ENCODE data around the gene PTPRN2. TPM values are rescaled to one million over a fixed set of nuclear protein-coding genes. Genes with fewer than 3 reads are reported as not detected.

Gene PTPRN2
- total and polyA plus RNA-seq, 2 of the 8 experiments (the other 6 are each of a cell fraction or from before 2014, with no cell fraction given): 2.6 to 4.5 TPM

DNA sequence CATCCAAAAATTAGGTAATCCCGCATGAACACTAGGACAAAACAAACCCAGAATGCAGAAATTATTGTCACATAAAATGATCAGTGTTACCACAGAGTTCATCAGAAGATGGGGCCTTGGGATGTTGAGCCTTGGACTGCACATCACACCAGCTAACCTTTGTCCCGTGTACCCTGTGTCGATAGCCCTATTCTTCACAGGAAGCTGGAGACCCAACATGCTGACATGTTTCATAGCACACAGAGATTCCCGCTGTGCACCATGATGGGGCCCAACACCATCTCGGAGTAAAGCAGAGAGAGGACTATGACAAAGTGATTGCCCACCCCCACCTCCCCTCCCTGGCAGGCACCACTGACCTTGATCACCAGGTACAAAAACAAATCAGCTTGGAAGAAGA lies 4.5 kb downstream of the PTPRN2 start:
- Histone ChIP-seq H3K14ac (ENCODE audit: insufficient read length) (no peak overlapping the region), H3K4me1 (replicated peaks in 1 of 4; ENCODE audit: control insufficient read depth in 3 of 4, insufficient read depth in 4 of 4, low read length in 3 of 4) (peaks cover 0 to 3% (median 0%) of the 10 kb centered on the region in 4 experiments; a peak in 2 of 7 replicates), H4K8ac (ENCODE audit: extremely low read depth, insufficient read depth, low read length) (no peak overlapping the region; the same call in 1 of the 2 replicates), H3K79me2 (ENCODE audit: control insufficient read depth in 1 of 2, insufficient read depth in 2 of 2, low read length in 2 of 2) (no peaks in the 10 kb centered on the region), H3K23ac (ENCODE audit: insufficient read length) (no peak overlapping the region), H2BK120ac (replicated peaks; ENCODE audit: low read depth, low read length) (no peak overlapping the region), H3K9ac (replicated peaks in 1 of 4; ENCODE audit: extremely low read depth in 1 of 4, low read depth in 3 of 4, low read length in 3 of 4) (no peak overlapping the region), H3K27me3 (replicated peaks in 1 of 4; ENCODE audit: control insufficient read depth in 3 of 4, extremely low read depth in 1 of 4, insufficient read depth in 3 of 4, low read length in 3 of 4) (peaks cover 3 to 24% (median 19%) of the 10 kb centered on the region in 4 experiments), H3K9me3 (ENCODE audit: insufficient read depth in 2 of 2, low read depth in 1 of 2, low read length in 1 of 2) (peaks cover 13 to 14% of the 10 kb centered on the region in 2 experiments), H3K4me2 (ENCODE audit: insufficient read depth in 1 of 2, low read depth in 2 of 2, low read length in 2 of 2) (no peak overlapping the region), H2BK15ac (ENCODE audit: low read length) (no peak overlapping the region), H3K27ac (ENCODE audit: low read depth, low read length) (no peak overlapping the region), H3K23me2 (ENCODE audit: low read depth, low read length) (peaks cover 3% of the 10 kb centered on the region; the same call in 1 of the 2 replicates), H4K91ac (replicated peaks; ENCODE audit: insufficient read length, low read length) (no peak overlapping the region), H2BK5ac (ENCODE audit: low read depth, low read length) (no peak overlapping the region), H3K36me3 (ENCODE audit: control insufficient read depth in 2 of 4, insufficient read depth in 4 of 4, low read length in 3 of 4) (no peaks in the 10 kb centered on the region; a peak in 2 of 8 replicates), H3K56ac (replicated peaks; ENCODE audit: insufficient read length, low read depth, low read length) (no peak overlapping the region), H3K4me3 (ENCODE audit: extremely low read depth in 1 of 4, insufficient read depth in 2 of 4, low read depth in 3 of 4, low read length in 4 of 4) (no peak overlapping the region), H4K5ac (ENCODE audit: insufficient read length, low read depth, low read length) (no peak overlapping the region), H4K20me1 (replicated peaks in 1 of 2; ENCODE audit: control insufficient read depth in 1 of 2, insufficient read depth in 2 of 2, low read length in 2 of 2) (peaks cover 0 to 3% of the 10 kb centered on the region in 2 experiments), H2BK20ac (ENCODE audit: low read length) (no peak overlapping the region), H3K4ac (replicated peaks; ENCODE audit: insufficient read length, low read depth, low read length) (no peak overlapping the region), H2AK5ac (ENCODE audit: low read depth, low read length) (no peak overlapping the region), H3K18ac (ENCODE audit: extremely low read depth, low read length) (no peak overlapping the region), H2AFZ (ENCODE audit: low read length) (no peak overlapping the region), H3K79me1 (ENCODE audit: low read depth, low read length) (no peaks in the 10 kb centered on the region), H2BK12ac (ENCODE audit: low read depth, low read length) (no peak overlapping the region)
- 96% methylated on average over 5 of the region's 5 CpGs; no CpG with 5 or more reads in 1 of the 2 experiments for WGBS, 2 experiments (ENCODE audit: extremely low coverage in 1 of 2, insufficient coverage in 1 of 2, insufficient read length in 1 of 2, insufficient replicate concordance in 2 of 2, low coverage in 1 of 2, low lambda C conversion rate in 2 of 2, missing lambda C conversion rate in 1 of 2)
- ChIA-PET CTCF (ENCODE audit: partially characterized antibody) (interaction anchor here (0.7 to 2.0 kb wide), 5 partner anchors 11 to 940 kb away, joined by 3 to 8 read pairs (median 3); no protein-coding TSS in a partner anchor), POLR2A (ENCODE audit: partially characterized antibody) (no interaction called here)
- DNase-seq (ENCODE audit: low read depth in 1 of 2, low spot score in 2 of 2): no peak
- FAIRE-seq: no peak
- TF ChIP-seq SP1 (IDR thresholded peaks at IDR 0.05; ENCODE audit: low read depth, low read length) (no peak), EP300 (IDR thresholded peaks at IDR 0.05; ENCODE audit: borderline replicate concordance in 1 of 2, low read depth in 2 of 2, low read length in 2 of 2) (no peak), SIX5 (IDR thresholded peaks at IDR 0.05; ENCODE audit: low read depth, low read length) (no peak), SAP30 (IDR thresholded peaks at IDR 0.05; ENCODE audit: insufficient read depth, insufficient replicate concordance, low read length) (no peak), TEAD4 (IDR thresholded peaks at IDR 0.05; ENCODE audit: low read depth, low read length) (no peak), YY1 (IDR thresholded peaks at IDR 0.05; ENCODE audit: low read depth, low read length) (no peak), CBX8 (IDR thresholded peaks at IDR 0.05; ENCODE audit: borderline replicate concordance, low read depth, low read length) (no peak), TCF12 (IDR thresholded peaks at IDR 0.05; ENCODE audit: low read depth, low read length) (no peak), CTCF (IDR thresholded peaks at IDR 0.05; ENCODE audit: control extremely low read depth in 1 of 3, insufficient read depth in 1 of 3, low read depth in 1 of 3, low read length in 3 of 3) (no peak)
- TF ChIP-seq, protein P1, sequence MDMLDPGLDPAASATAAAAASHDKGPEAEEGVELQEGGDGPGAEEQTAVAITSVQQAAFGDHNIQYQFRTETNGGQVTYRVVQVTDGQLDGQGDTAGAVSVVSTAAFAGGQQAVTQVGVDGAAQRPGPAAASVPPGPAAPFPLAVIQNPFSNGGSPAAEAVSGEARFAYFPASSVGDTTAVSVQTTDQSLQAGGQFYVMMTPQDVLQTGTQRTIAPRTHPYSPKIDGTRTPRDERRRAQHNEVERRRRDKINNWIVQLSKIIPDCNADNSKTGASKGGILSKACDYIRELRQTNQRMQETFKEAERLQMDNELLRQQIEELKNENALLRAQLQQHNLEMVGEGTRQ (IDR thresholded peaks at IDR 0.05; ENCODE audit: low read length): no peak

Data from H1 (cell line).